IMR-90 (cell line): ENCODE measurements around the gene TMEM214. TPM values are rescaled to one million over a fixed set of nuclear protein-coding genes. Genes with fewer than 3 reads are reported as not detected.

Source experiments
- ATAC-seq: fragments of 200-7000 bp; cut with Tn5 transposase; 2 replicates; pipeline ENCODE4 v1.9.1; 2020; ENCODE audit warnings: low read depth, mild to moderate bottlenecking, moderate library complexity
- BruUV-seq: library from RNA; stranded (reverse); fragments of 400-500 nt; replicated peaks from 2 replicates; lab custom pipeline; 2021; lab: Mats Ljungman, UMichigan
- CTCF ChIA-PET: fragments of 300-600 bp; formaldehyde crosslinking; extraction: SDS; loops from one replicate; lab custom pipeline; 2021; ENCODE audit warnings: antibody characterized with exemption; lab: Yijun Ruan, JAX
- POLR2A ChIA-PET: fragments of 300-600 bp; sonication (Branson Sonifier 250); formaldehyde crosslinking; loops from one replicate; lab custom pipeline; 2022; ENCODE audit warnings: antibody characterized with exemption; ENCODE audit not compliant: unreplicated experiment; lab: Charles Lee
- DNase-seq: peaks from one replicate; pipeline ENCODE4 v3.0.0; 2013
- H2AFZ ChIP-seq: replicated peaks from 2 replicates; pipeline ENCODE3; 2013; ENCODE audit warnings: low read length, mild to moderate bottlenecking; ENCODE audit not compliant: poor library complexity
- H2AK5ac ChIP-seq: 2 replicates; pipeline ENCODE4 v1.6.1; 2013; ENCODE audit warnings: low read depth, low read length, inconsistent platforms
- H2AK9ac ChIP-seq: replicated peaks from 2 replicates; pipeline ENCODE3; 2013; ENCODE audit warnings: mild to moderate bottlenecking, low read depth, low read length, moderate library complexity; ENCODE audit not compliant: poor library complexity
- H2BK120ac ChIP-seq: 2 replicates; pipeline ENCODE4 v1.6.1; 2013; ENCODE audit warnings: low read depth, low read length, inconsistent platforms
- H2BK15ac ChIP-seq: 3 replicates; pipeline ENCODE4 v1.6.1; 2013; ENCODE audit warnings: low read depth, low read length, inconsistent platforms
- H2BK20ac ChIP-seq: 2 replicates; pipeline ENCODE4 v1.6.1; 2013; ENCODE audit warnings: low read depth, mild to moderate bottlenecking, inconsistent platforms, low read length, moderate library complexity
- H2BK5ac ChIP-seq: 2 replicates; pipeline ENCODE4 v1.6.1; 2013; ENCODE audit warnings: mild to moderate bottlenecking, low read depth, low read length, inconsistent platforms; ENCODE audit not compliant: poor library complexity, severe bottlenecking
- H3K14ac ChIP-seq: replicated peaks from 2 replicates; pipeline ENCODE4 v1.6.1; 2013; ENCODE audit warnings: low read depth, low read length, inconsistent platforms
- H3K18ac ChIP-seq: 2 replicates; pipeline ENCODE4 v1.6.1; 2013; ENCODE audit warnings: low read depth, low read length, control low read depth
- H3K23ac ChIP-seq: 2 replicates; pipeline ENCODE4 v1.6.1; 2013; ENCODE audit warnings: low read depth, low read length, inconsistent platforms
- H3K27ac ChIP-seq: 2 replicates; pipeline ENCODE4 v1.5.1; 2013; ENCODE audit warnings: mild to moderate bottlenecking, control low read depth, low read length; ENCODE audit not compliant: insufficient read depth
- H3K27me3 ChIP-seq: 2 replicates; pipeline ENCODE4 v1.6.1; 2013; ENCODE audit warnings: low read length; ENCODE audit not compliant: control insufficient read depth, insufficient read depth
- H3K36me3 ChIP-seq: 2 replicates; pipeline ENCODE4 v1.6.1; 2013; ENCODE audit warnings: low read length, mixed read lengths; ENCODE audit not compliant: control insufficient read depth, insufficient read depth
- H3K4ac ChIP-seq: 2 replicates; pipeline ENCODE4 v1.6.1; 2013; ENCODE audit warnings: low read depth, low read length, inconsistent platforms
- H3K4me1 ChIP-seq: 2 replicates; pipeline ENCODE4 v1.6.1; 2013; ENCODE audit warnings: low read length, mixed read lengths; ENCODE audit not compliant: control insufficient read depth, insufficient read depth
- H3K4me2 ChIP-seq: 2 replicates; pipeline ENCODE4 v1.6.1; 2013; ENCODE audit warnings: low read depth, mild to moderate bottlenecking, control low read depth, low read length, moderate library complexity
- H3K4me3 ChIP-seq: 2 replicates; pipeline ENCODE4 v1.5.1; 2013; ENCODE audit warnings: low read depth, mild to moderate bottlenecking, control low read depth, low read length, moderate library complexity; ENCODE audit not compliant: insufficient read depth
- H3K56ac ChIP-seq: 2 replicates; pipeline ENCODE4 v1.6.1; 2013; ENCODE audit warnings: low read length, inconsistent platforms; ENCODE audit not compliant: insufficient read depth; ENCODE audit errors: extremely low read depth
- H3K79me1 ChIP-seq, 2 experiments: 2 replicates each; pipeline ENCODE4 v1.6.1; 2013; ENCODE audit warnings: low read length in 2 of 2, inconsistent platforms in 1 of 2, low read depth in 1 of 2
- H3K9ac ChIP-seq: 2 replicates; pipeline ENCODE4 v1.6.1; 2013; ENCODE audit warnings: low read depth, low read length, control low read depth
- H3K9me1 ChIP-seq: 2 replicates; pipeline ENCODE4 v1.6.1; 2013; ENCODE audit warnings: low read length, inconsistent platforms; ENCODE audit not compliant: insufficient read depth
- H3K9me3 ChIP-seq: 2 replicates; pipeline ENCODE4 v1.6.1; 2013; ENCODE audit warnings: low read length; ENCODE audit not compliant: control insufficient read depth, insufficient read depth
- H4K20me1 ChIP-seq: 2 replicates; pipeline ENCODE4 v1.6.1; 2013; ENCODE audit warnings: low read length, inconsistent platforms; ENCODE audit not compliant: insufficient read depth
- H4K5ac ChIP-seq: 2 replicates; pipeline ENCODE4 v1.6.1; 2013; ENCODE audit warnings: mild to moderate bottlenecking, low read depth, low read length, control low read depth
- H4K8ac ChIP-seq, 2 experiments: 2 replicates each; pipeline ENCODE4 v1.6.1; 2013; ENCODE audit warnings: low read depth in 2 of 2, low read length in 2 of 2, control low read depth in 1 of 2, inconsistent platforms in 1 of 2
- H4K91ac ChIP-seq: 2 replicates; pipeline ENCODE4 v1.6.1; 2013; ENCODE audit warnings: low read depth, low read length, inconsistent platforms; ENCODE audit not compliant: insufficient read depth
- CEBPB ChIP-seq: IDR thresholded peaks from 2 replicates; pipeline ENCODE4 v1.6.1; 2012; ENCODE audit warnings: low read depth, low read length, improper control_type of control experiment
- FOS ChIP-seq: fragments of 150-350 bp; IDR thresholded peaks from 2 replicates; pipeline ENCODE4 v1.6.1; 2016; ENCODE audit warnings: low read depth, low read length
- MAFK ChIP-seq: IDR thresholded peaks from 2 replicates; pipeline ENCODE4 v1.6.1; 2012; ENCODE audit warnings: low read depth, low read length, improper control_type of control experiment
- RAD21 ChIP-seq: IDR thresholded peaks from 2 replicates; pipeline ENCODE4 v1.6.1; 2012; ENCODE audit warnings: low read length, improper control_type of control experiment
- WGBS, 2 experiments: methylation state at CpG; one replicate each; pipeline versions ENCODE4 v1.1.5 to v1.1.7; 2013; ENCODE audit warnings: missing lambda C conversion rate in 2 of 2; ENCODE audit not compliant: insufficient read length in 1 of 2; ENCODE audit errors: extremely low coverage in 2 of 2; 5-methylcytosine and 5-hydroxymethylcytosine counted together
- dilution Hi-C: fragments of 300-500 bp; cut with HindIII; formaldehyde crosslinking; loops from one replicate; pipeline ENCODE4 v1.14.3; 2018; ENCODE audit warnings: low sequenced_read_pairs; ENCODE audit not compliant: unreplicated experiment
- in situ Hi-C: fragments of 300-500 bp; cut with MboI; formaldehyde crosslinking; loops from 3 replicates; pipeline ENCODE4 v1.14.3; 2019; ENCODE audit warnings: low sequenced_read_pairs, inconsistent platforms, mixed read lengths
- intact Hi-C: fragments of 100-400 bp; cut with micrococcal nuclease; formaldehyde crosslinking; loops from 2 replicates; pipeline ENCODE4 v1.10.0; 2022
- polyA plus RNA-seq, 3 experiments: library from polyadenylated mRNA; depleted of rRNA; stranded (reverse); fragments of >200 nt; gene quantifications; 2 replicates each; pipeline ENCODE4 v1.2.3, GENCODE V29; 2012; ENCODE audit warnings: low replicate concordance in 1 of 3
- total RNA-seq: library from RNA; depleted of rRNA; stranded (reverse); fragments of >200 nt; gene quantifications from 2 replicates; pipeline ENCODE4 v1.2.3, GENCODE V29; 2012

The TMEM214 gene
- total and polyA plus RNA-seq, 2 of the 4 experiments (the other 2 are of a cell fraction), result 32.1 to 121 TPM

DNA sequence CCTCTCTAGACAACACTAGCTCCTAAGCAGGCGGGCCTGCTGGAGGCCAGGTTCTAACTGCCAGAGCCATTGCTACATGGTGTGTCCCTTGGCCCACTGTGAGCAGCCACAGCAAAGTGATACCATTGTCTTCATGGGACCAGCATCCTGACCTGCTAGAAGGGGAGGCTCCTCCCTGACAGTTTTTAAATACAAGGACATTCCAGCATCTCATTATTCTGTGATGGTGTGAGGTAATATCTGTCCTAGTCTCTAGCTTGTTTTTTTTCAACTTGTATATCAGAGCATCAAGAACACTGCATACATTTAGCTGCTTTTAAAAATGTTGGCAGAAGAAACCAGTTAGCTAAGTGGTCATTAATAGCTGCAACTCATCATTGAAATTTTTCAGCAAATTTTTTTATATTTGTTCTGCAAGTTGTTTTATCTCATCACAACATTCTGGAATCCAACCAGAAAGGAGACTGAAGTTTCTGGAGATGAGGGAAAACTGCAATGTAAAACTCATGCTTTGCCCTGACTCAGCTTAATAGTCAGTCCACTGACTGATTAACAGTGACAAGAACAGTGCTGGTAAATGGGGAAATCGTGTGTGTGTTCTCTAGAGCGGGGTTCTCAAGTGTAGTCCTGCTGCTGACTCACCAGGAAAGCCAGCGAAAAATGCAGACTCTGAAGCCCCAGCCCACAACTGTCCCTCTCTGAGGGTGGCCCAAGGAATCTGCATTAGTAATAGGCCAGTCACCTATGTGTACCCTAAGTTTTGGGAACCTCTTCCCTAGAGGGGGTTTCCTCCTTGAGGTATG, 44.5 kb upstream of the TMEM214 start:
- CTCF ChIA-PET, result interaction anchor here (0.8 to 0.9 kb wide), 2 partner anchors 12 to 15 kb away, joined by 3 to 4 read pairs; no protein-coding TSS in a partner anchor
- no peak overlapping the region for H2AK9ac ChIP-seq
- H2AK5ac ChIP-seq, result no peak overlapping the region
- TF ChIP-seq FOS (peak; percentile 62; the same call in 1 of the 2 replicates), RAD21 (no peak), MAFK (peak; percentile 93), CEBPB (peak; percentile 30; the same call in 1 of the 2 replicates)
- peaks cover 14% of the 10 kb centered on the region; the same call in 1 of the 2 replicates for H4K20me1 ChIP-seq
- no peak overlapping the region for H3K27ac ChIP-seq
- no peaks in the 10 kb centered on the region for H3K36me3 ChIP-seq
- POLR2A ChIA-PET, result interaction anchor here (0.5 kb wide), 1 partner anchor 205 kb away, joined by 6 read pairs; no protein-coding TSS in a partner anchor
- no peak overlapping the region for H3K14ac ChIP-seq
- H3K18ac ChIP-seq, result no peak overlapping the region
- no peak overlapping the region for H2BK20ac ChIP-seq
- no peak overlapping the region for H4K5ac ChIP-seq
- H3K27me3 ChIP-seq, result no peaks in the 10 kb centered on the region
- in situ Hi-C loops, result no loop called here
- H3K9me3 ChIP-seq, result no peaks in the 10 kb centered on the region
- H3K4ac ChIP-seq, result no peak overlapping the region
- H3K23ac ChIP-seq, result no peak overlapping the region; the same call in 1 of the 2 replicates
- no peak overlapping the region for H2BK5ac ChIP-seq
- H2AFZ ChIP-seq, result no peak overlapping the region
- H3K56ac ChIP-seq, result no peak overlapping the region
- no peak overlapping the region for H2BK15ac ChIP-seq
- ATAC-seq, result peak; percentile 86
- intact Hi-C loops, result no loop called here
- BruUV-seq, result no TSS peak
- no peak overlapping the region for H4K8ac ChIP-seq
- peak; percentile 86 for DNase-seq
- H2BK120ac ChIP-seq, result no peak overlapping the region
- H4K91ac ChIP-seq, result no peak overlapping the region
- H3K4me2 ChIP-seq, result no peak overlapping the region
- H3K4me3 ChIP-seq, result no peak overlapping the region
- H3K4me1 ChIP-seq, result peaks cover 4% of the 10 kb centered on the region; the same call in 1 of the 2 replicates
- no peak overlapping the region for H3K9ac ChIP-seq
- dilution Hi-C loops, result no loop called here
- no CpG with 5 or more reads among the region's 4 CpGs for WGBS, 2 experiments
- H3K79me1 ChIP-seq, result no peaks in the 10 kb centered on the region
- H3K9me1 ChIP-seq, result peaks cover 2% of the 10 kb centered on the region; the same call in 1 of the 2 replicates
